ENCODE results near the gene CD86. TPM values are rescaled to one million over a fixed set of nuclear protein-coding genes. Genes with fewer than 3 reads are reported as not detected.

The CD86 gene
- polyA plus RNA-seq, 1 experiment, result not detected

- CTCF ChIA-PET, result no interaction called here
- POLR2A ChIA-PET, result no interaction called here
- DNase-seq (ENCODE audit: low read depth), result no peak
- TF ChIP-seq, protein P1, sequence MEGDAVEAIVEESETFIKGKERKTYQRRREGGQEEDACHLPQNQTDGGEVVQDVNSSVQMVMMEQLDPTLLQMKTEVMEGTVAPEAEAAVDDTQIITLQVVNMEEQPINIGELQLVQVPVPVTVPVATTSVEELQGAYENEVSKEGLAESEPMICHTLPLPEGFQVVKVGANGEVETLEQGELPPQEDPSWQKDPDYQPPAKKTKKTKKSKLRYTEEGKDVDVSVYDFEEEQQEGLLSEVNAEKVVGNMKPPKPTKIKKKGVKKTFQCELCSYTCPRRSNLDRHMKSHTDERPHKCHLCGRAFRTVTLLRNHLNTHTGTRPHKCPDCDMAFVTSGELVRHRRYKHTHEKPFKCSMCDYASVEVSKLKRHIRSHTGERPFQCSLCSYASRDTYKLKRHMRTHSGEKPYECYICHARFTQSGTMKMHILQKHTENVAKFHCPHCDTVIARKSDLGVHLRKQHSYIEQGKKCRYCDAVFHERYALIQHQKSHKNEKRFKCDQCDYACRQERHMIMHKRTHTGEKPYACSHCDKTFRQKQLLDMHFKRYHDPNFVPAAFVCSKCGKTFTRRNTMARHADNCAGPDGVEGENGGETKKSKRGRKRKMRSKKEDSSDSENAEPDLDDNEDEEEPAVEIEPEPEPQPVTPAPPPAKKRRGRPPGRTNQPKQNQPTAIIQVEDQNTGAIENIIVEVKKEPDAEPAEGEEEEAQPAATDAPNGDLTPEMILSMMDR (IDR thresholded peaks at IDR 0.05; ENCODE audit: insufficient read depth, low read depth, low read length), result no peak
- Histone ChIP-seq H3K27me3 (ENCODE audit: control insufficient read depth, insufficient read depth, low read length) (no peaks in the 10 kb centered on the region; the same call in 1 of the 2 replicates), H3K36me3 (ENCODE audit: control insufficient read depth, insufficient read depth, low read length) (no peaks in the 10 kb centered on the region), H3K4me3 (ENCODE audit: low read depth, low read length) (no peak overlapping the region)
Observed at GRCh38 chr3:122105626-122106025, 50.5 kb downstream of the CD86 start.

DNA sequence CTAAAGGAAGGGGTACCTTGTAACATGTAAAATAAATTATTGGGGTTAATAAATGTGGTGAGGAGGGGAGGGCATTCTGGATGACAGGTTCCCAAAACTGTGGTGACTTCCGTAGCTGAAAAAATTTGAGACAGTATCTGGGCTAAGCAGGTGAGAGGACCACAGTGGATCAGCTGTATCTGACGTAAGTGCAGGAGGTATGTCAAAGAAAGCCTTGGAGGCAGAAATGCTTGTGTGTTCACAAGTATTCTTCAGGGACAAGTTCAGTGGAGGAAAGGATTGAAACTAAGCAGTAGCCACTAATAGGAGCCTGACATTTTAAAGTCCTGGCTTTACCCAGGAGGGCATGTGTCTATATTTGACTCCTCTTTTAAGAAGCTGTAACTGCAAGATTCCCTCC is 52.0 kb downstream of the CD86 start:
- CTCF ChIA-PET, result no interaction called here
- TF ChIP-seq, protein P1 (IDR thresholded peaks at IDR 0.05; ENCODE audit: insufficient read depth, low read depth, low read length), result no peak
- POLR2A ChIA-PET, result no interaction called here

GRCh38 chr3:122111974-122112373 is 56.8 kb downstream of the CD86 start:
- no peak overlapping the region for H3K4me3 ChIP-seq (ENCODE audit: low read depth, low read length)
- DNase-seq (ENCODE audit: low read depth), result no peak
- H3K36me3 ChIP-seq (ENCODE audit: control insufficient read depth, insufficient read depth, low read length), result no peaks in the 10 kb centered on the region
- ChIA-PET CTCF (interaction anchor here (1.0 kb wide), 2 partner anchors 10 to 15 kb away, joined by 4 to 6 read pairs; no protein-coding TSS in a partner anchor), POLR2A (no interaction called here)
- H3K27me3 ChIP-seq (ENCODE audit: control insufficient read depth, insufficient read depth, low read length), result no peaks in the 10 kb centered on the region
- TF ChIP-seq, protein P1 (IDR thresholded peaks at IDR 0.05; ENCODE audit: insufficient read depth, low read depth, low read length), result no peak

More for the DNA sequence above, 52.0 kb downstream of the CD86 start:
- H3K36me3 ChIP-seq (ENCODE audit: control insufficient read depth, insufficient read depth, low read length), result no peaks in the 10 kb centered on the region
- H3K4me3 ChIP-seq (ENCODE audit: low read depth, low read length), result no peak overlapping the region
- no peaks in the 10 kb centered on the region; the same call in 1 of the 2 replicates for H3K27me3 ChIP-seq (ENCODE audit: control insufficient read depth, insufficient read depth, low read length)
- DNase-seq (ENCODE audit: low read depth), result no peak

GRCh38 chr3:122112754-122113153 is 57.6 kb downstream of the CD86 start:
- CTCF ChIA-PET, result no interaction called here
- no peak overlapping the region for H3K4me3 ChIP-seq (ENCODE audit: low read depth, low read length)
- POLR2A ChIA-PET, result no interaction called here
- no peak for DNase-seq (ENCODE audit: low read depth)
- no peaks in the 10 kb centered on the region for H3K27me3 ChIP-seq (ENCODE audit: control insufficient read depth, insufficient read depth, low read length)
- TF ChIP-seq, protein P1 (IDR thresholded peaks at IDR 0.05; ENCODE audit: insufficient read depth, low read depth, low read length), result no peak
- H3K36me3 ChIP-seq (ENCODE audit: control insufficient read depth, insufficient read depth, low read length), result no peaks in the 10 kb centered on the region

DNA sequence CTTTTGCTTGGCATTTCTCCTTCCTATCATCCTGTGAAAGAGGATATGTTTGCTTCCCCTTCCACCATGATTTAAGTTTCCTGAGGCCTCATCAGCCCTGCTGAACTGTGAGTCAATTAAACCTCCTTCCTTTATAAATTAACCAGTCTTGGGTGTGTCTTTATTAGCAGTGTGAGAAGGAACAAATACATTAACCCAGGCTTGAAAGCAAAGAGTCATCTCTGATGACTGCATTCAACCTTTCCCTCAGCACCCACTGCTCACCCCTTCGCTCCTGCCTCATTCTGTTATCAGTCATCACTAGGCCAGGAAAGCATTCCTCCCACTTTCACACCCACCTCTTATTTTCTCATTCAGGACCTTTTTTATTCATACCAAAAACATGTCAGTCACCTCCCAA is 68.7 kb downstream of the CD86 start:
- TF ChIP-seq, protein P1 (IDR thresholded peaks at IDR 0.05; ENCODE audit: insufficient read depth, low read depth, low read length), result no peak
- CTCF ChIA-PET, result no interaction called here
- H3K4me3 ChIP-seq (ENCODE audit: low read depth, low read length), result no peak overlapping the region

More for the DNA sequence above, 68.7 kb downstream of the CD86 start:
- no peak for DNase-seq (ENCODE audit: low read depth)
- no peaks in the 10 kb centered on the region for H3K36me3 ChIP-seq (ENCODE audit: control insufficient read depth, insufficient read depth, low read length)
- no peaks in the 10 kb centered on the region for H3K27me3 ChIP-seq (ENCODE audit: control insufficient read depth, insufficient read depth, low read length)
- POLR2A ChIA-PET, result no interaction called here
